C4-2B (cell line): ENCODE measurements around the gene SCGN.

ENCODE experiments used
- CTCF ChIP-seq: fragments of 450-650 bp; conservative IDR thresholded peaks from 2 replicates; pipeline ENCODE4 v1.5.1; 2017; ENCODE audit warnings: mild to moderate bottlenecking
- ZFX ChIP-seq: fragments of 450-650 bp; IDR thresholded peaks from 2 replicates; pipeline ENCODE4 v1.6.1; 2017

GRCh38 chr6:25602674-25602982 is 49.4 kb upstream of the SCGN start:
- TF ChIP-seq CTCF (peak; percentile 49), ZFX (no peak)
